Measurements from ENCODE around the gene TRMT1. TPM values are rescaled to one million over a fixed set of nuclear protein-coding genes. Genes with fewer than 3 reads are reported as not detected.

The TRMT1 gene
- polyA plus RNA-seq, 3 donors: 14.5 to 94.7 (median 14.5) TPM

GRCh38 chr19:13138916-13139198, 22.3 kb upstream of the TRMT1 start:
- Histone ChIP-seq H3K4me1 (ENCODE audit: control insufficient read depth in 1 of 2, insufficient read depth in 2 of 2, low read length in 2 of 2) (peaks cover 4 to 10% of the 10 kb centered on the region in 2 donors), H2AFZ (ENCODE audit: insufficient read depth, low read depth, low read length, poor library complexity, severe bottlenecking) (no peak overlapping the region), H3K9me3 (replicated peaks in 1 of 2; ENCODE audit: control insufficient read depth in 1 of 2, insufficient read depth in 1 of 2, low read length in 2 of 2) (no peaks in the 10 kb centered on the region), H3K36me3 (replicated peaks in 1 of 2; ENCODE audit: control insufficient read depth in 1 of 2, insufficient read depth in 2 of 2, low read length in 2 of 2) (peaks cover 50 to 65% of the 10 kb centered on the region in 2 donors), H3K4me3 (replicated peaks in 1 of 3; ENCODE audit: low read depth in 2 of 3, low read length in 3 of 3) (no peak overlapping the region), H3K4me2 (replicated peaks; ENCODE audit: extremely low read depth, low read length, poor library complexity, severe bottlenecking) (no peak overlapping the region), H4K20me1 (ENCODE audit: insufficient read depth, low read length) (peaks cover 47% of the 10 kb centered on the region), H3K9ac (ENCODE audit: insufficient read depth, low read length, poor library complexity, severe bottlenecking) (no peak overlapping the region), H3K27me3 (ENCODE audit: control insufficient read depth in 2 of 2, insufficient read depth in 2 of 2, low read length in 2 of 2) (no peaks in the 10 kb centered on the region), H3K79me2 (ENCODE audit: insufficient read depth, low read length) (peaks cover 19% of the 10 kb centered on the region), H3K27ac (ENCODE audit: low read depth in 1 of 2, low read length in 2 of 2) (peak overlapping the region in 1 of 2 donors; percentile 53)
- TF ChIP-seq, protein P1, sequence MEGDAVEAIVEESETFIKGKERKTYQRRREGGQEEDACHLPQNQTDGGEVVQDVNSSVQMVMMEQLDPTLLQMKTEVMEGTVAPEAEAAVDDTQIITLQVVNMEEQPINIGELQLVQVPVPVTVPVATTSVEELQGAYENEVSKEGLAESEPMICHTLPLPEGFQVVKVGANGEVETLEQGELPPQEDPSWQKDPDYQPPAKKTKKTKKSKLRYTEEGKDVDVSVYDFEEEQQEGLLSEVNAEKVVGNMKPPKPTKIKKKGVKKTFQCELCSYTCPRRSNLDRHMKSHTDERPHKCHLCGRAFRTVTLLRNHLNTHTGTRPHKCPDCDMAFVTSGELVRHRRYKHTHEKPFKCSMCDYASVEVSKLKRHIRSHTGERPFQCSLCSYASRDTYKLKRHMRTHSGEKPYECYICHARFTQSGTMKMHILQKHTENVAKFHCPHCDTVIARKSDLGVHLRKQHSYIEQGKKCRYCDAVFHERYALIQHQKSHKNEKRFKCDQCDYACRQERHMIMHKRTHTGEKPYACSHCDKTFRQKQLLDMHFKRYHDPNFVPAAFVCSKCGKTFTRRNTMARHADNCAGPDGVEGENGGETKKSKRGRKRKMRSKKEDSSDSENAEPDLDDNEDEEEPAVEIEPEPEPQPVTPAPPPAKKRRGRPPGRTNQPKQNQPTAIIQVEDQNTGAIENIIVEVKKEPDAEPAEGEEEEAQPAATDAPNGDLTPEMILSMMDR (IDR thresholded peaks at IDR 0.05): no peak
- Mint-ChIP-seq H3K4me1 (peaks cover 16% of the 10 kb centered on the region), H3K27me3 (ENCODE audit: low read depth in 3 of 3) (no peaks in the 10 kb centered on the region), H3K27ac (peak overlapping the region in 2 of 7 donors; percentile 41 to 70), H3K4me3 (no peak overlapping the region), H3K9me3 (peaks cover 0 to 2% (median 0%) of the 10 kb centered on the region in 7 donors), H3K36me3 (peaks cover 41 to 78% of the 10 kb centered on the region in 2 donors)
- WGBS (ENCODE audit: insufficient coverage): 16% methylated on average over 7 of the region's 10 CpGs
- intact Hi-C loops (cut with micrococcal nuclease): no loop called here
- DNase-seq: no peak

- H3K36me3 ChIP-seq (replicated peaks in 1 of 2; ENCODE audit: control insufficient read depth in 1 of 2, insufficient read depth in 2 of 2, low read length in 2 of 2): peaks cover 48 to 67% of the 10 kb centered on the region in 2 donors
- H3K27ac Mint-ChIP-seq: peak overlapping the region in 1 of 7 donors; percentile 59
These were observed 21.8 kb upstream of the TRMT1 start for GRCh38 chr19:13138171-13138915.

More at GRCh38 chr19:13138171-13138915, 21.8 kb upstream of the TRMT1 start:
- Histone ChIP-seq H3K27me3 (ENCODE audit: control insufficient read depth in 2 of 2, insufficient read depth in 2 of 2, low read length in 2 of 2) (no peaks in the 10 kb centered on the region), H3K4me1 (ENCODE audit: control insufficient read depth in 1 of 2, insufficient read depth in 2 of 2, low read length in 2 of 2) (peaks cover 1 to 6% of the 10 kb centered on the region in 2 donors), H4K20me1 (ENCODE audit: insufficient read depth, low read length) (peaks cover 50% of the 10 kb centered on the region), H3K9me3 (replicated peaks in 1 of 2; ENCODE audit: control insufficient read depth in 1 of 2, insufficient read depth in 1 of 2, low read length in 2 of 2) (no peaks in the 10 kb centered on the region), H3K79me2 (ENCODE audit: insufficient read depth, low read length) (peaks cover 22% of the 10 kb centered on the region), H2AFZ (ENCODE audit: insufficient read depth, low read depth, low read length, poor library complexity, severe bottlenecking) (no peak overlapping the region), H3K27ac (ENCODE audit: low read depth in 1 of 2, low read length in 2 of 2) (peak overlapping the region in 1 of 2 donors; percentile 53), H3K9ac (ENCODE audit: insufficient read depth, low read length, poor library complexity, severe bottlenecking) (no peak overlapping the region), H3K4me2 (replicated peaks; ENCODE audit: extremely low read depth, low read length, poor library complexity, severe bottlenecking) (no peak overlapping the region), H3K4me3 (replicated peaks in 1 of 3; ENCODE audit: low read depth in 2 of 3, low read length in 3 of 3) (no peak overlapping the region)
- Mint-ChIP-seq H3K4me1 (peaks cover 12% of the 10 kb centered on the region), H3K27me3 (ENCODE audit: low read depth in 3 of 3) (no peaks in the 10 kb centered on the region), H3K4me3 (no peak overlapping the region), H3K36me3 (peaks cover 37 to 75% of the 10 kb centered on the region in 2 donors), H3K9me3 (peaks cover 0 to 2% (median 0%) of the 10 kb centered on the region in 7 donors)
- no peak for DNase-seq
- 91% methylated on average over 26 of the region's 40 CpGs for WGBS (ENCODE audit: insufficient coverage)
- intact Hi-C loops (cut with micrococcal nuclease): no loop called here
- TF ChIP-seq, protein P1 (IDR thresholded peaks at IDR 0.05): no peak

All from CD14-positive monocyte (primary cell).